H7 (cell line): ENCODE measurements around the gene MAMDC2. TPM values are rescaled to one million over a fixed set of nuclear protein-coding genes. Genes with fewer than 3 reads are reported as not detected.

Experiments
- DNase-seq: peaks from one replicate; pipeline ENCODE4 v3.0.0; 2012
- H3K27me3 ChIP-seq: 2 replicates; pipeline ENCODE4 v1.6.0; 2011; ENCODE audit warnings: mild to moderate bottlenecking, low read length; ENCODE audit not compliant: control insufficient read depth, insufficient read depth
- H3K36me3 ChIP-seq: replicated peaks from 2 replicates; pipeline ENCODE4 v1.5.1; 2011; ENCODE audit warnings: low read length; ENCODE audit not compliant: control insufficient read depth, insufficient read depth
- H3K4me3 ChIP-seq: 2 replicates; pipeline ENCODE4 v1.5.1; 2011; ENCODE audit warnings: low read depth, mild to moderate bottlenecking, control low read depth, low read length, moderate library complexity; ENCODE audit not compliant: insufficient read depth
- total RNA-seq: library from RNA; depleted of rRNA; stranded (reverse); fragments of >200 nt; shearing (Covaris generic); gene quantifications from 2 replicates; pipeline ENCODE4 v1.2.3, GENCODE V29; 2014

Gene MAMDC2
- total RNA-seq, 1 experiment from 2014 or later: 5.4 TPM

DNA sequence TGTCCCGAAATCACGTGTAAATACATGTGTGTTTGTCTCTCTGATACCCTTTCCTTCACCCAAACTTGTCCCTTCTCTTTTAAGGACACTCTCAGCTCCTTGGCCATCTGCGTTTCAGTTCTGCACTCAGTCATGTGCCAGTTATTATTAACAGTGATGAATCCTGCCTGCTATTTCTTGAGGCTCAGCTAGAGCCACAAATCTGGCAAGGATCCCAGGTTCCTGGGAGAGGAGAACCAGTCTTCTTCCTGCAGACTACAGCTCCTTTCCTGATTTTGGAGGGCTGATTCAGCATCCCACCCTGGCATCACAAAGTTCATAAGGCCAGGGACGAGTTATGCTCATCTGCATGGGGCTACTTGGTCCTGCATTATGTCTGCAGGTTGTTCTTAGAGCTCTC lies 5.6 kb downstream of the MAMDC2 start:
- no peak overlapping the region for H3K4me3 ChIP-seq
- no peaks in the 10 kb centered on the region; the same call in 1 of the 2 replicates for H3K36me3 ChIP-seq
- H3K27me3 ChIP-seq: no peaks in the 10 kb centered on the region; the same call in 1 of the 2 replicates
- no peak for DNase-seq

DNA sequence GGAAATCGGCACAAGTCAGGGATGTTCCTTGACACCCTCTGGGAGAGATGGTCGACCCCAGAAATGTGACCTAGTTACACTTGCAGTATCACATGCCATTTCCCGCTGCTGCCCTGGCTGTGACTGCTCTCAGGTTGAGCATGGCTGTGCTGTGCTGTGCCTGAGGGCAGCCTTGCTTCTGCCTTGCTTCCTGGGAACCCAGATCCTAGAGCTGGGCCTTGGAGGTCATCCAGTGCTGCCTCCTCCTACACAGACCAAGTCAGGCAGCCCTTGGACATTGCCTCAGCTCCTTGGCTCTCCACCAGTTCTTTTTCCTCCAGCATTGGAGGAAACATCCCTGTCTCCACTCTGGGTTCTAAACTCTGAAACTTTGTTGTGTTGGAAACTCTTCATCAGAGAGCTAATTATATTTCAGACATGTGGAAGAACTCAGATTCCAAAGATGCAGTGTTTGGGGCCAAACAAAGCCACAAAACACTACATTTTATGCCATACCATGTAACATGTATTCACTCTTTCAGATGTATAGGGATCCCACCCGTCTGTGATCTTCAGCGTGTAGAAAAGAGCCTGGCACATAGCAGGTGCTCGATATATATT lies 6.1 kb downstream of the MAMDC2 start:
- Histone ChIP-seq H3K36me3 (no peaks in the 10 kb centered on the region; the same call in 1 of the 2 replicates), H3K4me3 (no peak overlapping the region), H3K27me3 (no peaks in the 10 kb centered on the region)
- DNase-seq: no peak

DNA sequence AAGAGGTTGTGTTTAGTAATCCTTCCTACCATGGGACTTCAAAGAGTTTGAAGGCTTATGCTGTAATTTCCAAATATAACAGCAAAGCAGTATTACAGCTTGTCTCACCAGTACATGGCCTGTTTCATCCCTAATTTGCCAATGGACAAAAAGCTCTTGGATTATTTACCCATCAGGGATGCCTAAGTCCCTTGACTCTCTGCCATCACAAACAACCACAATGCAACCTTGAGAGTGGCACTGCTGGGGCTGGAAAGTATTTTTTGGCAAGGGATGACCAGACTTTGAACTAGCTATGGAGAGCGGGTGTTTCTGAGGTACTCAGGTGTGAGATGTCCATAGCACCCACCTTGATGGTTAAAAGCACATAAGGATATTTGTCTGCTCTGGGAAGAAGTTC lies 9.1 kb downstream of the MAMDC2 start:
- no peaks in the 10 kb centered on the region; the same call in 1 of the 2 replicates for H3K36me3 ChIP-seq
- no peak overlapping the region for H3K4me3 ChIP-seq
- DNase-seq: no peak
- no peaks in the 10 kb centered on the region for H3K27me3 ChIP-seq

DNA sequence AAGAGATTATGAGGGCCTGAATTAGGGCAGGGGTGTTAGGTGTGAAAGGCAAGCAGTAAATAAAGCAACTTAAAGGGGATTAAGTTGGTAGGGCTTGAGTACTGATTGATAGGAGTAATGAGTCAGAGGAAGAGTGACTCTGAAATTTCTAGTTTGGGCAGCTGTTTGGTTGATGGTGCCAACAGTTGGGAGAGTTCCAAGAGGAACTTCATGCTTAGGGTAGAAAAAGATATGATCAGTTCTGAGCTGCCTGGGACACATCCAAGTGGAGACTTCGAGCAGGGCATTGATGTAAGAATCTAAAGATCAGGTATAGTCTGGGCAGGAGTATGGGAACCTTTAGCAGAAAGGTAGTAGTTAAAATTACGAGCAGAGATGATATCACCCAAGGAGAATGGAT lies 10.2 kb downstream of the MAMDC2 start:
- Histone ChIP-seq H3K27me3 (no peaks in the 10 kb centered on the region), H3K4me3 (no peak overlapping the region), H3K36me3 (no peaks in the 10 kb centered on the region; the same call in 1 of the 2 replicates)
- no peak for DNase-seq

DNA sequence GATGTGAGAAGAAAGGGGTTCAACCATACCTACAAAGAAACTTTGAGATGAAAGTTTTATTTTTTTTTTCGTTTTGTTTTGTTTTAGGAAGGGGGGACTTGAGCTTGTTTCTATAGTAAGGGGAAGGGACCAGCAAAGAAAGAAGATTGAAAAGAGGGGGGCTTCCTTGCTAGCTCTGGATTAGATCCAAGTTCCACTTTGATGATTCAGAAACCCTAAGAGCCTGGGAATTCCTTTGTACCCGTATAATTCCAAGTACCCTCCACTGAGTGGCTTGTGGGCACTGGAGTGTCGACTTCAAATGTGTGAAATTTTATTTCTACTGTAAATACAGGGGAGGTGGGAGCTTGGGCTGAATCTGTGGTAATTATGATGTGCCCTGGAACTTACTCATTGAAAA lies 10.9 kb downstream of the MAMDC2 start:
- H3K36me3 ChIP-seq: no peaks in the 10 kb centered on the region; the same call in 1 of the 2 replicates
- H3K4me3 ChIP-seq: no peak overlapping the region
- no peak for DNase-seq
- H3K27me3 ChIP-seq: no peaks in the 10 kb centered on the region

DNA sequence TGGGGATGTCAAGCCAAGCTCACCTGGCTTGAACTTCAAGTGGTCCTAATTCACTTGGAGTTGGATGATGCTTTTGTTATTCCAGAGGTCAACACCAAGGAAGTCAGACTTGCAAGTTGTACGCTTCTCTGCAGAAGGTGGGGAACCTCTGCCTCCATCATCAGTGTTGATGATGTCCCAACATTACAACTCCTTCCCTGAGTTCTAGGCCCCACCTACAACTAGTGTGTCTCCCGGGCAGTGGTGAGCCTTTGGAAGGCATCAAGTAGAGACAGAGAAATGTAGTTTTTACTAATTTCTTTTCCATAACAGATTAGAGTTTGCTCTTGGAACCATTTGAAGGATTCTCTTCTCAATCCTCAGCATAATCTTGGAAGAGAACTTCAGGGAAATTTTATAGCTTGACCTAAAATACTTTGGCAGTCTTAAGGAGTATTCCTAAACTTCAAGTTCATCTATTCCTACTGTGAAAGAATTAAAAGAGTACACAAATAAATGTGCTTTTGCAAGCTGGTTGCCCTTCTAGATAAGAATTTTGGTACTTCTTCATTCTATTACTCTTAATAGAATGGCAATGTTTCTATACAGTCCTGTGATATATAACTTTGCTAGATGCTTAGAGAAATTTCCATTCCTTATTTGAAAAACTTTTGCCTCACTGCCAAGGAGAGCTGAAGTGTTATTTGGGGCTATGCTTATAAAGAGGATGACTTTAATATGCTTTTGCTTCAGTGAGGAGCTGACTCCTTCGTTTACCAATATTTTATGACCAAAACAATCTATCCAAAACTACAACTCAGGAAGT lies 12.0 kb downstream of the MAMDC2 start:
- no peak for DNase-seq
- Histone ChIP-seq H3K4me3 (no peak overlapping the region), H3K27me3 (no peaks in the 10 kb centered on the region)

DNA sequence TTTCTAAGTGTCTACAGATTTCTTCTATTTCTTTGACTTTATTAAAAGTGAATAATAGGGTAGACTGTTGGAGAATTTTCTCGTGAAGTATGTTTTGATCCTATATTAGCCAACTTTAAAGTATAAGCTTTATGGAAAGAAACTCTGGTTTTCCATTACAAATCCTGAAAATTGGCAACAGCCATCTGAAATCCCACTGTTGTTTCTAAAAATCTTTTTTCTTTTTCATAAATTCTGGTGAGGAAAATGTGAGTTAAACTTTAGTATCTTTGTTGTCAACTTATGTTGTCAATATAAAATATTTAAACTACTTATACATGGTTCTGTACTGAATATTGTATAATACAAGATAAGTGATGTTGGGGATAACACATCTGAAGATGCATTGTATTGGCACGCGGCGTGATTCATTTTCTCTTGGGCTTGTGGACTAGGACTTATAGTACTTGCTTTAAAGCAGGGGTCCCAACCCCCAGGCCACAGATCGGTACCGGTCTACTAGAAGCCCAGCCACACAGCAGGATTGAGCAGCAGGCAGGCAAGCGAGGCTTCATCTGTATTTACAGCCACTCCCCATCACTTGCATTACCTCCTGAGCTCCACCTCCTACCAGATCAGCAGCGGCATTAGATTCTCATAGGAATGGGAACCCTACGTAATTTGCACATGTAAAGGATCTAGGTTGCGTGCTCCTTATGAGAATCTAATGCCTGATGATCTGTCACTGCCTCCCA lies 12.7 kb downstream of the MAMDC2 start:
- no peaks in the 10 kb centered on the region for H3K27me3 ChIP-seq
- H3K36me3 ChIP-seq: no peaks in the 10 kb centered on the region
- no peak overlapping the region for H3K4me3 ChIP-seq
- no peak for DNase-seq

More for the DNA sequence above, 12.0 kb downstream of the MAMDC2 start:
- H3K36me3 ChIP-seq: no peaks in the 10 kb centered on the region

DNA sequence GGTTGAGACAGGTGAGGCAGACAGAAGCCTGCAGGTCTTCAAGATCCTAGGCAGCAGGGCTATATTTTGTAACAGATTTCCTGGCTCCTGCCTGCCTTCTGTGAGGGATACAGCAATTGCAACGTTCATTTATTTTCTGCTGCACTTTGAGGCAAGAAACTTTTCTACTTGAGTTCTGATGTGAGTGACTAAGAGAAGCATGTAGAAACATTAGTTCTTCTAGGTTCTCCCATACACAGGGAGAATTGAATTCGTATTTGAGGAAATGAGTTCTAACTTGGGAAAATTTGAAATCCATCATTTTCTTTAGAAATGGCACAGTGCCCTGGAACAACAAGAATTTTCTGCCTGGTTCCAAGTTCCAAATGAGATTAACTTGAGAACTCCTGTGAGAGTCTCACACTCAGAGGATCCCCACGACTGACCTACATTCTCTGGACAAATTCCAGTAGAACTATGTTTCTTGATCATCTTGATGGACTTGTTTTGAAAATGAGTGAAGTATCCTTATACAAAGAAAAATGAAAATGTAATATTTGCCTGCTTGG lies 15.0 kb downstream of the MAMDC2 start:
- no peak for DNase-seq
- no peaks in the 10 kb centered on the region for H3K27me3 ChIP-seq

DNA sequence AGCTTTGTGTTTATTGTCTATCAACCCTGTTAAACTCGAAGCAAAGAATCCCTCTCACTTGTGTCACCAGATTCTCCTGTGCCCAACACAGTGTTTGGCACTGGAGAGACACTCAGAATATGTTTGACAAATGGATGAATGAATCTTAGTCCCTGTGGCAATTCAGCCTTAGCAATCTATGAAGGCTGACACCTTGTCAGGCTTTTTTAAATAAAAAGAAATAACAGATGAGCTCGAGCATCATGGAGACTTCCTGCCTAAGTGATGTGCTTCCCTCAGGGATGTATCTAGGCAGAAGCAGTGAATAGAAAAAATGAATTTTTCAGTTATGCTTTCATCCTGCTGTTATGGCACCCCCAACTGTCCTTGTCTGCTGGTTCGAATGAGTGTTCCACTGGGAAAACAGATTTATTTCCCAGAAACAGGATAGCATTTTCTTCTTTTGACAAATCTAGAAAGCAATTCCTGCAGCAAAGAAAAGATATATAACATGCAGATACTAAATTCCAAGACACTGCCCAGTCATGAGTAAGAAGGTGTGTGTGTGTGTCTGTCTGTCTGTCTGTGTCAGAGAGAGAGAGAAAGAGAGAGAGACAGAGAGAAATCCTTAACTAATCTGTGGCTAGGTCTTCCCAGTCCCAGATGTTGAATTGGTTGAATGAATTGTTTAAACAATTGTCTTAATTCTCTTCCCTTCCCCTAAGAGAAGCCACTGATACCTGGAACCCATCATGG lies 16.7 kb downstream of the MAMDC2 start:
- DNase-seq: no peak
- Histone ChIP-seq H3K4me3 (no peak overlapping the region), H3K27me3 (no peaks in the 10 kb centered on the region), H3K36me3 (no peaks in the 10 kb centered on the region)

More for the DNA sequence above, 15.0 kb downstream of the MAMDC2 start:
- no peaks in the 10 kb centered on the region for H3K36me3 ChIP-seq
- no peak overlapping the region for H3K4me3 ChIP-seq

DNA sequence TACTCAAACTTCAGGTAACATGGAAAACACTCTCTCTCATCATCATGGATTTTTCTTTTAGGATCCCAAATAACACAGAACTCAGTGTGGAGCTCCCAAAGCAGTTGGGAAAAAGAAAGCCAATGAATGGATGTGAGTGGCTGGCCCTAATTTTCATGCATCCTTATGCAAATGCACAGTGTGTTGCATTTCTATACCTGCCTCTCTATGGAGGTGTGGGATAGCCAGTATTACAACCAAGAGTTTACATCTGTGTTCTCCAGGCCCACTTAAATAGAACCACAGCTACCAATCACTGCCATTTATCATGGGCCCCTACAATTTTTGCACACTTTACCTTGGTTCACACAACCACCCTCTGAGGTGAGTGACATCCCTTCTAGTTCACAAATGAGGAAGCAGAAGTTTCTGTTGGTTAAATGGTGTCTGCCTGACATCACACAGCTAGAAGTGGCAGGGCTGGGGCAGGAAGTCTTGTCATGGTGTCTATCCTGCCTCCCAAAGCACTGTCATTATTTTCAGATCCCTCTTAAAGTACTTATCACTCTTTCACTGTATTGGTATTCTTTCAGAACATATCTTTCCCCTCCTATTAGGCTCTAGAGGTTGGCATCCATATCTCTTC lies 17.3 kb downstream of the MAMDC2 start:
- no peak overlapping the region for H3K4me3 ChIP-seq
- H3K36me3 ChIP-seq: no peaks in the 10 kb centered on the region
- H3K27me3 ChIP-seq: no peaks in the 10 kb centered on the region
- DNase-seq: no peak

DNA sequence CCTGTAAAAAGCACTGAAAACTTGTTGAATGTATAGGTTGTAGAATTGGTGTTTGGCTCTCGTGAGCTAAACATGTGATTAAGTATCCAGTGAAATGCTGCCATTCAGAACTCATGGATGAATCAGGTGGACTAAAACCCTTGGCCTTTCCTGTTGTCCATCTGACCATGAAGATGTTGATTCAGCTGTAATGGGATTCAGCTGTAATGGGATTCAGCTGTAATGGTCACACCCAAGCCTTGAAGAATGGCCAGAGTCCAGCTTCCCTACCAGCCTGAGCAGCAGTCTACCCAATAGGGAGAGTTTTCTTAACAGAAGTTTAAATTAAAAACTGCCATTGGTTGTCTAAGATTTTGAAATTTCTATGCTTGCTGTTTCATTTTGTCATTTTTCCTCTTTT lies 18.1 kb downstream of the MAMDC2 start:
- DNase-seq: no peak
- H3K36me3 ChIP-seq: no peaks in the 10 kb centered on the region
- H3K4me3 ChIP-seq: no peak overlapping the region
- no peaks in the 10 kb centered on the region for H3K27me3 ChIP-seq

DNA sequence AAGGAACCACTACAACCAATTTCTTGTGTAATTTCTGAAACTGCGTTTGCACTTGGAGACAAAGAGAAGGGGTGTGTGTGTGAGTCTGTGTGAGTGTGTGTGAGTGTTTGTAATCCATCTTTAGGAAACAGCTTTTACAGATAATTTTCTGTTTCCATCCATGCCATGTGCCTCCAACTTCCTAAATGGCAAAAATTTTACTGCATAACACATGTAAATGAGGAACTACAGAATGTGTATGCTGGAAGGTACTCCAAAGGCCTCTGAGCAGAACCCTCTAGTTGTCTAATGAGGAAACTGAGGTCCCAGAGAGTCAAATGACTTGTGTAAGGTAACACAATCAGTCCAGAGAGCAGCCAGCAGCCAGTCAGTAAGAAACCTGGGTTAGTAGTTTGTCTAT lies 20.8 kb downstream of the MAMDC2 start:
- no peaks in the 10 kb centered on the region for H3K36me3 ChIP-seq
- no peak for DNase-seq
- H3K27me3 ChIP-seq: no peaks in the 10 kb centered on the region
- no peak overlapping the region for H3K4me3 ChIP-seq

DNA sequence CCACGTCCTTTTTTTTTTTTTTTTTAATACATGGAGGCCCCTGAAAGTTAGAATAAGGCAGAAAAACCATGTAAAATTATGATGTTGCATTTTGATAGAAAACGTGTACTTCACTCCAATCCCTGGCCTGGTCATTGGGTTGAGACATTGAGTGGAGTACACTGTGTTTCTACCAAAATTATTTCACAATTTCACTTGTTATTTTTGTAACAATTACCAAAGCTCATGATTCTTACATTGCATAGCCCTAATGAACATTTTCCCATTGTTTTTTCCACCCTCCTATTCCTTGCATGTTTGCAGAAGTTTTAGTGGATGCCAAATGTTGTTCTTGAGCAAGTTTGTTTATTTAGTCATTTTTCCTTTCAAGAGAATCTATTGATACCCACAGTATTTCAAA lies 21.9 kb downstream of the MAMDC2 start:
- no peak overlapping the region for H3K4me3 ChIP-seq
- H3K27me3 ChIP-seq: no peaks in the 10 kb centered on the region
- DNase-seq: no peak
- H3K36me3 ChIP-seq: no peaks in the 10 kb centered on the region

DNA sequence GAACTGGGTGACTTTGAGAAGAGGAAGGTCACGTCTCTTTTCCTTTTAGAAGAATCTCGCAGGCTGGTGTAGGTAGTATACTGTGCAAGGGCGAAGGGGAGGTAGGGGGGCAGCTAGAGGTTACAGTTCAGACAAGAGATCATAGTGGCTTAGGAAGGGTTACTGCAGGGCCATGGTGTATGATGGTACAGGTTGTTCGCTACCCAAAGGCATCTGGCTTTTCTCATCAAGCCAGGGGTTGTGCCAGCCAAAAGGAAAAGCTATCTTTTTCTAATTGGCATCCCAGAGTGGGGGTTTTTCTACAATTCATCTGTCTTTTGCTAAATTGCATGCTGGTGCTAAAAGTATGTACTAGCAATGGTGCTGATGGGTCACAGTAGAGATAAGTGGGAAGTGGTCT lies 22.8 kb downstream of the MAMDC2 start:
- no peaks in the 10 kb centered on the region for H3K27me3 ChIP-seq
- no peak for DNase-seq
- no peak overlapping the region for H3K4me3 ChIP-seq
- H3K36me3 ChIP-seq: no peaks in the 10 kb centered on the region
